HG02981 (cell line): ENCODE results near the gene PRKAG2.
"Not testable (repeated sequence)": the region's sequence is repeated elsewhere in the genome, so short reads cannot be mapped to it uniquely, and the experiment has no call there.

Experiments used
- ATAC-seq: cut with Tn5 transposase; IDR thresholded peaks from one replicate; pipeline ENCODE4 v1.9.1; 2021; ENCODE audit warnings: mild to moderate bottlenecking, moderate library complexity; ENCODE audit not compliant: unreplicated experiment

The PRKAG2 gene

GRCh38 chr7:151755131-151755801 lies 121.6 kb downstream of the PRKAG2 start:
- no peak for ATAC-seq

DNA sequence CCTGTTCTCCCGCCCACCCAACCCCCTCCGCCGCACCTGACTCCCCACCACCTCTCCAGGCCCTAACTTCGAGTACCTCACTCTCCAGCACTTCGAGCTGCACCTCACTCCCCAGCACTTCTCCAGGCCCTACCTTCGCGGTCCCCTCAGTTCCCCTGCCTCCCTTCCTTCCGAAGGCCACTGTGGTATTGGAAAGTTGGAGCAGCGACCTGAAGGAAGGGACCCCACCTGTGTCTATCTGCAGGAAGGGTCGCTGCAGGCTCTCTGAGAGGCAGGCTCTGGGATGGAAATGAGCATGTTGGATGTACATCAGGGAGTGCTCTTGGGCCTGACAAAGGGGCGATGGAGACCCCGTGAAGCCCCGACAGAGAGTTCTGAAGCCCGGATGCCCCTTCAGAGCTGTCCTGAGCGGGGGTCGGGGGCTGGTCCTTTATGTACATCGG lies 122.2 kb downstream of the PRKAG2 start:
- ATAC-seq, result no peak

GRCh38 chr7:151754142-151754590 lies 122.7 kb downstream of the PRKAG2 start:
- no peak for ATAC-seq

- ATAC-seq, result no peak
These were observed 123.9 kb downstream of the PRKAG2 start for GRCh38 chr7:151752816-151753595.

DNA sequence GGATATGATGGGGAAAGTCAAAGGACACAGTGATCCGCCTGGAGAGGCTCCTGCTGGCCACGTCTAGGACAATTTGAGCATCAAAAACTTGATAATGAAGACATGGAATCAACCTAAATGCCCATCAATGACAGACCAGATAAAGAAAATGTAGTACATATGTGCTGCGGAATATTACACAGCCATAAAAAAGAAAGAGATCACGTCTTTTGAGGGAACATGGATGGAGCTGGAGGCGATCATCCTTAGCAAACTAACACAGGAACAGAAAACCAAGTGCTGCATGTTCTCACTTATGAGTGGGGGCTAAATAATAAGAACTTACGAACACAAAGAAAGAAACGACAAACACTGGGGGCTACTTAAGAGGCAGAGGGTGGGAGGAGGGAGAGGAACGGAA lies 124.9 kb downstream of the PRKAG2 start:
- no peak for ATAC-seq

DNA sequence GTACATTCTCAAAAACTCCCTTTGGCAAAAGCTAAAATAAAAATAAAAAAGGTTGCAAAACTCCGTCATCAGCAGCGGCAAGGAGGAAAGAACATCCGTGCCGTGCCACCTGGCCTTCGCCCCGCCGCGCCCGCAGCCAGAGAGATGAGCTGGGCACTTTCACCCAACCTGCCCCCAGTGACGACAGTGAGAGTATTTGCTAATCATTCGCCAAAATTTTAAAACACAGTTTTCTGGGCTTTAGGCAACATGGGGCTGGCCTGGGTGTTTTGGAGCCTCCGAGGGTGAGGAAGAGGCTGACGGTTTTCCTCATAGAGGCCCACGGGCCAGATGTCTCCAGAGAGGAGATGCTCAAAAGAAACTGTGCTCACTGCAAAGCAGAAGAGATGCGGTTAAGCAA lies 128.2 kb downstream of the PRKAG2 start:
- no peak for ATAC-seq

GRCh38 chr7:151748021-151748420 lies 128.9 kb downstream of the PRKAG2 start:
- ATAC-seq, result not testable (repeated sequence)

- ATAC-seq, result no peak
These were observed 131.2 kb downstream of the PRKAG2 start for GRCh38 chr7:151745706-151746105.

DNA sequence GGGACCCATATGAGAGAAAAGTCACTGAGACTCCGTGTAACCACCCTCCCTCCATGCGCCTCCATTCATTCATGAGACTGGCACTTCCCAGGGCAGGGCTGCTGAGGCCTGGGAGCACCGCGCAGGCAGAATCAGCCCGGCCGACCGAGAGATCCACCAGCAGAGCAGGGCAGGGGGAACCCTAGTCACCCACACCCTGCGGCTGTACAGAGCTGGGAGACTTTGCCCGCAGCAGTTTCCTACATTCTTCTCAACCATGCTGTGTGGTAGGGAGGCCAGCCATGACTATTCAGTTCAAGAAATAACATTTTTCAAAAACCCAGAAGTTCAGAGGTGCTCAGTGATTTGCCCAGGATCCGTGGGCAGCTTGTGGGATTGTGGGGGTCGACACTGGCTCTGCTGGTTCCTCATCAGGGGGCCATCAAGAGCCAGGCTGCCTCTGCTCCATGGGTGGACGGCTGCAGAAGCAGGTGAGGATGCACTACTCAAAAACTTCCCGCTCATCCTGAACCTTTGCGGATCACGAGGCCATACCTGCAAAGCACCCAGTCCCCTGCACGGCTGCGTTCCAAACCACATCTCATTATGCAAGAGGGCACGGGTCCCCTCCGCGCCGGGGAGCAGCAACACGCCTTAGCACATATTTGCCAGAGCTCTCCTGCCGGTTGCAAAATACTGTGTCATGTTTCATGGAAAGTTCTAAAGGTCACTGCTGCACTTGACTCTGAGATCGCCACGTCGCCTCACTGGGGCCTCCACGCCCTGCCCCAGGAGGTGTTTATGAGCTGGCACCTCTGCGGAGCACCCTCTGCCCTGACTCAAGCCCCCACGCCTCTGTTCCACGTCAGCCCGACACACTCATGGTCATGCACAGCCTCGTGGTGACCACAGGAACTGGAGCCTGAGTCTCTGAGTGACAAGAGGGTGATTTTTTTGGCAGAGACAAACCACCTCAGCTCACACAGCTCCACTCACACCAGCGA lies 132.0 kb downstream of the PRKAG2 start:
- no peak for ATAC-seq

DNA sequence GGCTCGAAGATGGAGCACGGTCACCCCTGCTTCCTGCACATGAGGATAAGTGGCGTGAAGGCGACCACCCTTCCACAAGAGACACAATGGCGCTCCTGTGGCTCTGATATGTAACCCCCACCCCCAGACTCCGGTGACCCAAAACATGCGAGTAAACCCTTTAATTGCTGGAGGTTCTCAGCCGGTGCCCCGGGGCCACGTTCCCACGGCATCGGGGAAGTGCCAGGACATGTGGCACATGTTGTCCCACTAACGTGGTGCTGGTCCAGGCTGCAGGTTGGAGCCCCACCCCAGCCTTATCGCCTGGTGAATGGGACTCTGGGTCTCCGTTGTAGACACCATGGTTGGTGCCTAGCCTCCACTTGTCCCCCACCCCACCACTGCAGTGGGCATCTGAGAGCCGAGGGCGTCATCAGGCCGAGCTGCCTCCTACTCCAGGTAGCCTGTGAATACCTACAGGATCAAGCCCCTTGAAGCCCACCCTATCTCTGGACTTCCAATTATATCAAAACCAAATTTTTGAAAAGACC lies 132.8 kb downstream of the PRKAG2 start:
- no peak for ATAC-seq

DNA sequence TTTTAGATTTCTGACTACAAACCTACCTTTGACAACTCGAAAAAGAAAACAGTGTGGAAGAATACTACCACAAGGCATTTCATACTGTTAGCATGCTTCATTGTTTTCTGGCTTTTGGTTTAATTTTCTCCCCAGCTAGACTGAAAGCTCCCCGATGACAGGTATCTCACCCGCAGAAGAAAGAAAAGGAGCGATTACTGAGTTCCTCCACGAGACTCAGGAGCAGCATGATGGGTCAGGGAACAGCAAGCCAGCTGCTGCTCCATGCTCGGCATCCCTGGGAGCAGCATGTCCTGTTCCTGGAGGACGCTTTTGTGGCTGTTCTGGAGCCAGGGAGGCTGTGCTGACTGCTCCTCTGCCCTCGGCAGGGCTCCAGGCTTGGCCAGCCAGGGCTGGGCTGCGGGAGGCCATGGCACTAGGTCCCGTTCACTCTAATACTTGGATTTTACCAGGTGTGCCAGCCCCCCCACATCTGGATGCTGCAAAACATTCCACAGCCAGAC lies 133.4 kb downstream of the PRKAG2 start:
- no peak for ATAC-seq

- no peak for ATAC-seq
These were observed 134.0 kb downstream of the PRKAG2 start for GRCh38 chr7:151742713-151743480.

DNA sequence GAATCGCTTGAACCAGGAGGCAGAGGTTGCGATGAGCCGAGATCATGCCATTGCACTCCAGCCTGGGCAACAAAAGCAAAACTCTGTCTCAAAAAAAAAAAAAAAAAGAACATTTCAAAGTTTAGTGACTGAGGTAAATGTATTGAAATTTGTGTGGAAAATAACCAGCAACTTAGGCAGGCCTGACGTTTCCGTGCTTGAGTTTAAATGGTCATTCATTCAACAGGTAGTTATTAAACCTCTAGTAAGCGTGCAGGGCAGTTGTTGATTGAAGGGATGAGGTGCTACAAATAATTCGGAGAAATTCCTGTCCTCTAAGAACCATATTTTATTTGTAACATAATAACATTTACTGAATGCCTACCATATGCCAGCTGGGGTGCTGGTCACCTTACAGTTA lies 135.3 kb downstream of the PRKAG2 start:
- ATAC-seq, result no peak

- ATAC-seq, result no peak
These were observed 136.6 kb downstream of the PRKAG2 start for GRCh38 chr7:151740081-151740851.

DNA sequence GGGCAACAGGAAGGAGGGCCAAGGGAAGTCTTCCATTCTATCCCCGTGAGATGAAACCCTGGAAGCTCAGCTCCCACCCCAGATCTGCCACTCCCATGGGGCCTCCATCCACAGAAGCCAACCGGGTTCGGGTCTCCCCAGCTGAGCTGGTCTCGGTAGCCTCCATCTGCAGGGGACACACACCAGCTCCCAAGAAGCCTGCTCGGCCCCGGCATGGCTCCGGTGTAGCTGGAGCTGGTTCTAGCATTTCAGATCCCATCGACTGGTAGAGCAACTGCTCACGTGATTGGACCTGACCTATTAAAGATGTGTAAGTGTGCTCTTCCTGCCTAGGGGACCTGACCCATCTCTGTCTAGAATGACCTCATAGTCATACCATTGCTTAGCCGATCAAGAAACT lies 138.0 kb downstream of the PRKAG2 start:
- ATAC-seq, result no peak

- no peak for ATAC-seq
These were observed 140.5 kb downstream of the PRKAG2 start for GRCh38 chr7:151736403-151736909.

- no peak for ATAC-seq
These were observed 141.0 kb downstream of the PRKAG2 start for GRCh38 chr7:151735851-151736402.

DNA sequence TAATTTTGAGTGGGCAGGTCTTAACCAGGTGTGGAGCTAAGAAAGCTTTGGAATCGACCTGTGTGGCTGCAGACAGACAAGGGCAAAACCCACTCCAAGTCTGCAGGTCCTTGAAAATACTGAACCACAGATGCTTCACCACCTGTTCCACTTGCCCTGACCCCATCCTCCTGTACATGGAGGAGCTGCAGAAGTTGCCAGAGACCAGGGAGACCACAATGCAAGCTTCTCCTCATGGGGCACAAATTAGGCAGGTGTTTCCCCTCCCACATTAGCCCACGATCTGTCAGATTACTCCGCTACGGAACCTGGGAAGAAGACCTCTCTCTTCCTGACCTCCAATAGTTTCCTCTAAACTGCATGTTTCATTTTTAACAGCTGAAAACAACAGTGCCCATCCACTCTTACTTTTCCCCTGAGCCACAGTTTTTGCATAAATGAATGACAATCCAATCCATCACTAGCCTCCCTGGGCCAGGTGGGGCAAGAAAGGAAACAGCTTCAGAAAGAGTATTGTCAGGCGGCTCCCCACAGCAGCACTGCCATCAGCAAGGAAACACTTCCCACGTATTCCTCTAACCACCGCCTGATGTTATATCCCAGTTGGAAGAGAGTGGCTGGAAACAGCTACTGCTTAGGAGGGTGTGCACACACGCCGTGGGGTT lies 141.6 kb downstream of the PRKAG2 start:
- no peak for ATAC-seq
